ENCODE results near the gene NEK4.

DNA sequence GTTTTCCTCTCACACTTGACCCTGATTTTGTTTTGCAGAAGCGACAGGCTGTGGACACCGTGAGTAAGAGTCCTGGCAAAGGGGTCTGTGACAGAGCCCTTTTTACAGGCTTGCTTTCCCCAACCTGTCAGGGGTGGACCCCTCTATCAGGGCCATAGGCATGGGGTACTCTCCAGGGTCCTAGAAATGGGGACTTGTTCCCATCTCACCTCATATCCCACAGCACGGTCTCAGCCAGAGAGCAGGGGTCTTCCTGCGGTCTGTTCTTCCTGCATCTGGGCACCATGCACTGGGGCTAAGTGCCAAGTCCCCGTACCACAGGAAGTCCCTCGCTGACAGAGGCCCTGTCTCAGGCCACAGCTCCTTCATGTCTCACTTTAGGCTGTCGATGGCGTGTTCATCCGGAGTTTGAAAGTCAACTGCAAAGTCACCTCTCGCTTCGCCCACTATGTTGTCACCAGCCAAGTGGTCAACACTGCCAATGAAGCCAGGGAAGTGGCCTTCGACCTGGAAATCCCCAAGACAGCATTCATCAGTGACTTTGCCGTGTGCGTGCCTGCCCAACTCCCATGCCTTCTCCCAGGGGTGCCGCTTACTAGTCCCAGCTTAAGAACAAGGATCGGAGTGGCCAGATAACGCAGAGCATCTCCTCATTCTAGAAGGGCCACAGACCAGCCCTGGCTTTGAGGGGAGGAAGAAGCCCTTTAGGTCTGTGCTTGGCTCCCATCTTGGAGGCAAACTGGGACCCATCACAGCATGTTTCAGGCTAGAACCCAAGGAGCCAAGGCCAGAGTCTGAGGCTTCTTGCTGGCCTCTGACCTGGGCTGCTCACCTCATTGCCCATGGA, 7.4 kb upstream of the NEK4 start:
- TF ChIP-seq, protein P1, sequence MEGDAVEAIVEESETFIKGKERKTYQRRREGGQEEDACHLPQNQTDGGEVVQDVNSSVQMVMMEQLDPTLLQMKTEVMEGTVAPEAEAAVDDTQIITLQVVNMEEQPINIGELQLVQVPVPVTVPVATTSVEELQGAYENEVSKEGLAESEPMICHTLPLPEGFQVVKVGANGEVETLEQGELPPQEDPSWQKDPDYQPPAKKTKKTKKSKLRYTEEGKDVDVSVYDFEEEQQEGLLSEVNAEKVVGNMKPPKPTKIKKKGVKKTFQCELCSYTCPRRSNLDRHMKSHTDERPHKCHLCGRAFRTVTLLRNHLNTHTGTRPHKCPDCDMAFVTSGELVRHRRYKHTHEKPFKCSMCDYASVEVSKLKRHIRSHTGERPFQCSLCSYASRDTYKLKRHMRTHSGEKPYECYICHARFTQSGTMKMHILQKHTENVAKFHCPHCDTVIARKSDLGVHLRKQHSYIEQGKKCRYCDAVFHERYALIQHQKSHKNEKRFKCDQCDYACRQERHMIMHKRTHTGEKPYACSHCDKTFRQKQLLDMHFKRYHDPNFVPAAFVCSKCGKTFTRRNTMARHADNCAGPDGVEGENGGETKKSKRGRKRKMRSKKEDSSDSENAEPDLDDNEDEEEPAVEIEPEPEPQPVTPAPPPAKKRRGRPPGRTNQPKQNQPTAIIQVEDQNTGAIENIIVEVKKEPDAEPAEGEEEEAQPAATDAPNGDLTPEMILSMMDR (conservative IDR thresholded peaks at IDR 0.05): no peak
- TF ChIP-seq ZFX (IDR thresholded peaks at IDR 0.05): no peak
